Muscle layer of colon (tissue), 2 donors: ENCODE data around the gene PRR7.

Source experiments
- H3K27ac ChIP-seq: one replicate; pipeline ENCODE4 v1.7.0; 2013; ENCODE audit warnings: low read depth, mild to moderate bottlenecking, low read length, moderate library complexity
- H3K27me3 ChIP-seq, 2 donors: one replicate each; pipeline ENCODE4 v1.7.0; 2013; ENCODE audit warnings: low read length in 2 of 2, mild to moderate bottlenecking in 2 of 2; ENCODE audit not compliant: insufficient read depth in 2 of 2, control insufficient read depth in 1 of 2
- H3K36me3 ChIP-seq: one replicate; pipeline ENCODE4 v1.7.0; 2013; ENCODE audit warnings: mild to moderate bottlenecking, low read length; ENCODE audit not compliant: insufficient read depth
- H3K4me1 ChIP-seq: one replicate; pipeline ENCODE4 v1.7.0; 2013; ENCODE audit warnings: mild to moderate bottlenecking, low read length; ENCODE audit not compliant: insufficient read depth
- H3K4me3 ChIP-seq, 2 donors: one replicate each; pipeline ENCODE4 v1.7.0; 2013; ENCODE audit warnings: low read length in 2 of 2, low read depth in 1 of 2, mild to moderate bottlenecking in 1 of 2, moderate library complexity in 1 of 2
- H3K9ac ChIP-seq: one replicate; pipeline ENCODE4 v1.7.0; 2013; ENCODE audit warnings: low read length
- H3K9me3 ChIP-seq: one replicate; pipeline ENCODE4 v1.7.0; 2013; ENCODE audit warnings: mild to moderate bottlenecking, low read length
- donor health status: abdominal sarcoma.
- donor health status: Adenocarcinoma of cecum.

PRR7 gene

DNA sequence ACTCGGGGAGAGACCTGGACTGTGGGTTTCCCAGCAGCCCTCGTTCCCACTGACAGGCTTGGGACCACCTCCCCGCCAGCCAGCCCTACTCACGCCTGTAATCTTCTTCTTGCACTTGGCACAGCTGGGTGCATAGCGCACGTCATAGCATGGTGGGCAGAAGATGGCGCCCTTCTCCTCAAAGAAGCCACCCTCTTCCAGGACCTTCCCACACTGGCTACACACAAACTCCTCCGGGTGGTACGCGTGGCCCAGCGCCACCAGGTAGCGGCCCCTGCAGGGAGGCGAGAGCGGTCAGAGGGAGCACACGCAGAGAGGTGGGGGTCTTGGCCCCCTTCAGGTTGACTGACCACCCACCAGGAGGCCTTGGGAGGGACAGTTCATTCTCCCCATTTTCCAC lies 41.4 kb downstream of the PRR7 start:
- H3K4me1 ChIP-seq, result peaks cover 73% of the 10 kb centered on the region
- no peaks in the 10 kb centered on the region for H3K9me3 ChIP-seq
- H3K4me3 ChIP-seq, result no peak overlapping the region
- no peak overlapping the region for H3K9ac ChIP-seq
- peaks cover 84% of the 10 kb centered on the region for H3K36me3 ChIP-seq
- H3K27ac ChIP-seq, result peak overlapping the region; percentile 41
- no peaks in the 10 kb centered on the region for H3K27me3 ChIP-seq

DNA sequence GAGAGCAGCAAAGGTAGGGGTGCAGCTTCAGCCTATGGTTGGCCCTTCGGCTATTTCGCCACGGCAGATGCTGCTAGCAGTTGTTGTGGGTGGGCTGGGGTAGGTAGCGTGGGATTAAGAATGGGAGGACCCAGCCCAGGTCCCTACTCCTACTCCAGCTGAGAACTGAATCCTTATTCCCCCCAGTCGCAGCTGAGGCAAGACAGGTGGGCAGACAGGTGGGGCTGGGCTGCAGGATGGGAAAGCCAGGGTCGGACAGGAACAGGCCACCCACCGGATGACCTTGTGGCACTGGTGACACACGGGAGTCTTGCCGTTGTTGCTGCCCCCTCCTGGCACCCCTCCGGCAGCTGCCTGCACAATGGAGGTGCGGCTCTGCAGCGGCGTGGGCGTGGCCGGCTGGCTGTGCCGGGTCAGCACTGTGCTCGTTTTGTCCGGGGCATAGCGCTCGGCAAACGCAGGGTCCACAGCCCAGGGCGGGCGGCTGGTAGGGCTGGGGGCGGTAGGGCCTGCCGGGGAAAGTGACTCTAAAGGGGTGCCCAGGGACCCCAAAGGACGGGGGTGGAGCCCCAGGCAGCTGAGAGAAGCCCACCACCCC lies 42.6 kb downstream of the PRR7 start:
- no peaks in the 10 kb centered on the region for H3K27me3 ChIP-seq
- H3K4me1 ChIP-seq, result peaks cover 74% of the 10 kb centered on the region
- H3K9me3 ChIP-seq, result no peaks in the 10 kb centered on the region
- peak overlapping the region; percentile 43 for H3K27ac ChIP-seq
- H3K36me3 ChIP-seq, result peaks cover 83% of the 10 kb centered on the region
- H3K4me3 ChIP-seq, result no peak overlapping the region
- H3K9ac ChIP-seq, result no peak overlapping the region

DNA sequence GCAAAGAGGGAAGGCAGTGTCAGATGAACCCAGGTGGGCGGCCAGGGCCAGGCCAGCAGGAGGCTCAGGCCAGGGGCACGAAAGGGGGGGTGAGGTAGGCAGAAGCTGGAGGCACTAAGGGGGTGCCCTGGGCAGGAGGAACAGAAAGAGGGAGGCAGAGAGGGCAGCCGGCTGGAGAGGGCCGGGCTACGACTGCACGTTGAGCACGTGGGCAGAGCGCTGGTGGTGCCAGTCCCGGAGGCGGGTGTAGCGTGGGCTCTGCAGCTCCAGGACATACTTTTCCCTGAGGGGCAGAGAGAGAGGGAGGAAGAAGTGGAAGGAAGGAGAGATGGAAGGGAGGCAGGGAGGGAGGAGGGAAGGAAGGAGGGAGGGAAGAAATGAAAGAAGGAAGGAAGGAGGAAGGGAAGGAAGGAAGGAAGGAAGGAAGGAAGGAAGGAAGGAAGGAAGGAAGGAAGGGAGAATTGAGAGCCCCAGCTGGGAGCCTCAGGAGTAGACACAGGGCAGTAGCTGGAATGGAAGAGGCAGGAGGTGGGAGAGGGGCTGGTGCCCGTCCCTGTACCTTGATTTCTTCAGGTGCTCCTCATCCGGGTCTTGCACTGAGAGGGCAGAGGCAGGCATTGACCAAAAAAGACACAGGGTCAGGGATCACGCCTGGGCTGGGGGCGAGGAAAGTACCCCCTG lies 43.8 kb downstream of the PRR7 start:
- peaks cover 75% of the 10 kb centered on the region for H3K36me3 ChIP-seq

DNA sequence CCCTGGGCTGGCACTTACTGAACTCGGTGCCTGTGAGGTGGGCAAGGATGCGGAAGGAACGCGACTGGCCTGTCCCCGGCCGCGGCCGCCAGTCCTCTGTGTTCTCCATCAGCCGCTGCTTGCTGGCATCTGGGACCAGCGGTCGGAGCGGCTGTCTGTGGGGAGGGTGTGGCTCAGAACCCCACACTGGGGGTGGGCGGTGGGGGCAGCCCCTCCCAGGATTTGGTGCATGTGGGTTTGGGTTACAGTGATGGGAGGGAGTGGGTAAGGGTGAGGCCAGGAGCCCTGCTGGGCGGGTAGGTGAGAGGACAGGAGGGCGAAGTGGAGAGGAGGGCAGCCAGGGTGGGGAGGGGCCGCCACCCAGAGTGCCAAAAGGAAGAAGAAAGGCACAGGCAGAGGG lies 44.4 kb downstream of the PRR7 start:
- Histone ChIP-seq H3K27me3 (no peaks in the 10 kb centered on the region), H3K4me3 (peak overlapping the region in 1 of 2 donors; percentile 14), H3K9me3 (no peaks in the 10 kb centered on the region), H3K27ac (peak overlapping the region; percentile 61), H3K9ac (no peak overlapping the region), H3K36me3 (peaks cover 73% of the 10 kb centered on the region), H3K4me1 (peaks cover 73% of the 10 kb centered on the region)

More for the DNA sequence above, 43.8 kb downstream of the PRR7 start:
- peak overlapping the region; percentile 61 for H3K27ac ChIP-seq
- H3K4me3 ChIP-seq, result no peak overlapping the region
- H3K27me3 ChIP-seq, result no peaks in the 10 kb centered on the region
- no peak overlapping the region for H3K9ac ChIP-seq
- peaks cover 70% of the 10 kb centered on the region for H3K4me1 ChIP-seq
- H3K9me3 ChIP-seq, result no peaks in the 10 kb centered on the region

DNA sequence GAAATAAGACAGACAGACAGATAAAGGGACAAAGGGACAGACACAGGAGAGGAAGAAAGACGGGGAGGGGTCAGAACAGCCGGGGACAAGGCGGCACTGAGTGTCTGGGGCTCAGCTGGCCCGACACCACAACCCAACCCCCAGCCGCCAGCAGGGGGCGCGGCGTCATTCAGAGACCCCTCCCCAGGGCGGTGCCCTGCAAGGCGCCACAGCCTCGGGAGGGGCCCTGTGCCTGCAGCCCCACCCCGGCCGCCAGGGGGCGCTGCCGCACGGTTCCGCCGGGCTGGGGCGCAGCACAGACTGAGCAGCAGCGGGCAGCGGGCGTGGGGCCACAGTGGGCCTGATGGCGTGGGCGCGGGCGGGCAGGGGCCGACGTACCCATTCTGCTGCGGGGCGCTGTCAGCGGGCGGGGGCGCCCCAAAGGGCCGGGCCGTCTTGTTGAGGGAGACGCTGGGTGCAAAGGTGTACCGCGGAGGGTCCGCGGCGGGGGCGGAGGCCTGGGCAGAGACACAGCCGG lies 44.9 kb downstream of the PRR7 start:
- Histone ChIP-seq H3K9ac (no peak overlapping the region), H3K36me3 (peaks cover 68% of the 10 kb centered on the region), H3K27ac (peak overlapping the region; percentile 61), H3K9me3 (no peaks in the 10 kb centered on the region), H3K27me3 (no peaks in the 10 kb centered on the region), H3K4me1 (peaks cover 72% of the 10 kb centered on the region), H3K4me3 (no peak overlapping the region)

DNA sequence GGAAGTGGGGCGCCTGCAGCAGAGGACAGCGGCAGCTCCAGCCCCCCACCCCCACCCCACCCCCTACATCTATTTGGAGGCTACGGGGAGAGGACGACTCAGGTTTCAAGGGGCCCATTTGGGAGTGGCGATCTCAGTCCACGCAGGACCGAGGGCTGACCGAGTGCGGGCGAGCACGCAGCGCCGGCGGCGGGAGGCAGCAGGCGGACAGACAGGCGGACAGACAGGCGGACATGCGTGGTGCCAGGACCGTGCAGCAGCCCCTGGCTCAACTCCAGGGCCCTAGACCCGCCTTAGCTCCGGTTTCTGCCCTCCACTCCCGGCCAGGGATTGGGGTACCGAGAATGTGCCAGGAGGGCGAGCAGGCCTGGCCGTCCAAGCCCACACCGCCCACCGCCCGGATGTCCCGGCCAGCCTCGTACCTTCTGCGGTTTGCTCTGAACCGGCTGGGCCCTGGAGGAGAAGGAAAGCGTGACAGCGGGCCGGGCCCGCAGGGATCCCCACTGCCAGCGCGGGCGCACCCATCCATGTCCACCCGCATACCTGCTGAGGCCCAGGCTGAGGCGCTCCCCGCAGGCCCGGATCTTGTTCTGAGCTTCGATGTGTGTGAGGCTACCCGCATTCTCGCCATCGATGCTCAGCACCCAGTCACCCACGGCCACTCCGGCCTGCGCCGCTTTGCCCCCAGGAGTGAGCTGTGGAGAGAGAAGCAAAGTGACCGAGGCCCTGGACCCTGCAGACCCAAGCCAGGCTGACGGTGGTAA lies 45.6 kb downstream of the PRR7 start:
- H3K9ac ChIP-seq, result peak overlapping the region; percentile 82
- H3K9me3 ChIP-seq, result no peaks in the 10 kb centered on the region
- H3K4me3 ChIP-seq, result peak overlapping the region; percentile 2 to 61
- H3K27me3 ChIP-seq, result no peaks in the 10 kb centered on the region
- peaks cover 63% of the 10 kb centered on the region for H3K36me3 ChIP-seq
- H3K27ac ChIP-seq, result peak overlapping the region; percentile 100
- peaks cover 71% of the 10 kb centered on the region for H3K4me1 ChIP-seq

DNA sequence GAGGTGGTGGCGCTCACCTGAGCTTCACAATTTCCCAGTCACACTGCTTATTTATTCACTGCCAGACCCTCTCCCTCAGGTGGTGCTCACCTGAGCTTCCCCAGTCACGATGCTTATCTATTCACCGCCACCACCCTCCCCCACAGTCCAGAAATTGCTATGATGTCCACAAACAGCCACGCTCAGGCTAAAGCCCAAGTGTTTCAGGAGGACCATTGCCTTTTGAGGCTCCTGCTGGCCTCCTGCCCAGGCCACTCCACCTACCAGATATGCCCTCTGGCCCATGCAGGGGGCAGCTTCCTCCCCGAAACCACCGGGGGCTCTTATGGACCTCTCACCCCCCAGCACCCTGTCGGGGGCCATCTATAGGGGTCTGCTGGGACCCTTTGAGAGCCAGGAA lies 46.2 kb downstream of the PRR7 start:
- H3K27me3 ChIP-seq, result no peaks in the 10 kb centered on the region
- peak overlapping the region; percentile 2 to 61 for H3K4me3 ChIP-seq
- peaks cover 56% of the 10 kb centered on the region for H3K36me3 ChIP-seq
- peaks cover 65% of the 10 kb centered on the region for H3K4me1 ChIP-seq
- H3K27ac ChIP-seq, result peak overlapping the region; percentile 100
- H3K9ac ChIP-seq, result peak overlapping the region; percentile 82
- no peaks in the 10 kb centered on the region for H3K9me3 ChIP-seq

DNA sequence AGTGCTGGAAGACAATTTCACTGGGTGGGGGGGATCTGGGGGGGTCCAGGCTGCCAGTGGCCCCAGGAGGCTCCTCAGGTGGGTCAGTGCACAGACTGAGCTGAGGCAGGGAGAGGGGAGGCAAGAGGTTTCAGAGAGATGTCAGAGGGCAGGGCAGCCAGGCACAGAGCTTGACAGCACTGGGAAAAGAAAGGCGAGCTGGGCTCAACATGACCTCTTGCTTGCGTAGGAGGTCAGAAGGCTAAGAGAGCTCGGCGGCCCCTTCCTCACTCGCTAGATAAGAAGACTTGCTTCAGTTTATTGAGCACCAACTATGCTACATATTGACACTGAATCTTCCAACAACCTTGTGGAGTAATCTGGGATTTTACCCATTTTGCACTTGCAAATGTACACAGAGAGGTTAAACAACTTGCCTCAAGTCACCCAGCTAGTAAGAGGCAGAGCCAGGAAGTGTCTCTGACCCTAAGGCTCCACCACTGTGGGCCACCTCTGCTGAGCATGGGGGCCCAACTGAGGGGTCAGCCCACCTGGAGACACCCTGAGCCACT lies 47.3 kb downstream of the PRR7 start:
- Histone ChIP-seq H3K9ac (peak overlapping the region; percentile 82), H3K4me3 (peak overlapping the region; percentile 9 to 61)

DNA sequence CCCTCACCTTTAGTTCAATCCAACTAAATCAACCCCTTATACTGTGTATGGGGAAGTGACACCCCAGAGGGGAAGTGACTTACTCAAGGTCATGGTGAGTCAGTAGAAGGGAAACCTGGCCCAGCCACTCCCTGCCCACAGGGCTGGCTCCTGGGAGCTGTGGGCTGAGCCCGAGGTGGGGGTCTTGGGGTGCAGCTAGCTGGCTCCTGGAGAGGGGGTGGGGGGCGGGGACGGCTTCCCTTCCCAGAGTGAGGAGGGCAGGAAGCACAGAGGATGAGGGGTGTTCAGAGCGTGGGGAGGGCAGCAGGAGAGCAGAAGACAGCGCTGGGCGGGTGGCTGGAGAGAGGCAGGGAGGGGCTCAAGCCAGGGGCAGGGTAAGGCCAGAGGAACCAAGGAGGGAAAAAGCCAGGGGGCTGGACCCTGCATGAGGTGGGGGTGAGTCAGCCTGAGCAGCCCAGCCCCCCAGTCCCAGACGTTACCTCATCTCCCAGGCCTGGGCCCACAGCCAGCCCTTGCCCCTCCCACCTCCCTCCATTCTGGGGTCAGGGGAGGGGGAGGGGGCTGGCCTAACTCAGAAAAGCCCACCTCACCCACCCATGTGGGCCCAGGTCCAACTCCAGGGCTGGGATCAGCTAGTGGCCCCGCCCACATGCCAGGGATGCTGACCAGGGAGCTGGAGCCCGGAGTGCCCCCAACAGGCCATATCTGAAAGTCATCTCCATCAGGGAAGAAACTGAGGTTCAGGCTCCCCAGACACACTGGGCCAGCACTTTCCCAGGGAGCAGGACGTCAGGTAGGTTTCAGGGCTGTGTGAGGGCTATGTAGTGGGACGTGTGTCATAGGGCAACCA lies 48.0 kb downstream of the PRR7 start:
- Histone ChIP-seq H3K27me3 (no peaks in the 10 kb centered on the region), H3K36me3 (peaks cover 40% of the 10 kb centered on the region), H3K4me3 (peak overlapping the region; percentile 64 to 68), H3K27ac (peak overlapping the region; percentile 100), H3K9ac (peak overlapping the region; percentile 82), H3K4me1 (peaks cover 57% of the 10 kb centered on the region), H3K9me3 (no peaks in the 10 kb centered on the region)

More for the DNA sequence above, 47.3 kb downstream of the PRR7 start:
- Histone ChIP-seq H3K27ac (peak overlapping the region; percentile 100), H3K27me3 (no peaks in the 10 kb centered on the region), H3K36me3 (peaks cover 46% of the 10 kb centered on the region), H3K9me3 (no peaks in the 10 kb centered on the region), H3K4me1 (peaks cover 64% of the 10 kb centered on the region)

DNA sequence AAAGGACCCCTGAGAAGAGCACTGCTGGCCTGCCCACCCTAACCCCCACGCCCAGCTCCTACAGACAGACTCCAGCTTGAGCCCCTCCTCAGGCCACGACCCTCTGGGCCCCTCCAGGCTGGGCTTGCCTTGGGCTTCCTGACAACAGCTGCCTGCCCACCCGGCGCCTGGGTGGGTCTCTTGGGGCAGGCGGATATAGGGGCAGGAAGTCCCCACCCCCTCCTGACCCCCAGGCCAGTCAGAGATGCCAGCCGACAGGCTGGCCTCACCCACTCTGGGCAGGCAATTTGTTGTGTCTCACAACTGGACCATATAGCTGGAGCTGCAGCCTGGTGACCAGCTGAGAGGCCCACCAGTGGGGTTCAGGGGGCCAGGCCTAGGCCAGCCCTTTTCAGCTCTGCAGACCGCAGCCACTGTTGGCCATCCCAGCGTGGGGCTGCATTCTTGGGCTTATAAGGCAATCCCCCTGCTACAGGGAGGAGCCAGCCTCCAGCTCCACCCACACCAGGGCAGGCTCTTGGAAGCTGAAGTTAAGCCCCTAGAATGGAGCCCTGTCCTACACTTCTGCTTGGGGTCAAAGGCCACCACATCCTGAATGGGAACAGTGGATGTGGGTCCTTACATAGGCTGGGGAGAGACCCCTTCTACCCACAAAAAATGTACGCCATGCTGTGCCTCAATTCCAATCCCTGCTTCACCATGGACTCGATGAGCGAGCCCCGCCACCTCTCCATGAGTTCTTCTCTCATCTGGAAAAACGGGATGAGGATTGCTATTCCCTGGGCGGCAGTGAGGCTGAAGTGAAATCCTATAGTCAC lies 48.8 kb downstream of the PRR7 start:
- H3K4me1 ChIP-seq, result peaks cover 49% of the 10 kb centered on the region
- peak overlapping the region; percentile 64 to 88 for H3K4me3 ChIP-seq

More for the DNA sequence above, 48.8 kb downstream of the PRR7 start:
- no peaks in the 10 kb centered on the region for H3K27me3 ChIP-seq
- peak overlapping the region; percentile 100 for H3K27ac ChIP-seq
- H3K9ac ChIP-seq, result peak overlapping the region; percentile 81
- peaks cover 31% of the 10 kb centered on the region for H3K36me3 ChIP-seq
- no peaks in the 10 kb centered on the region for H3K9me3 ChIP-seq
